ENCODE results near the gene KLF8. TPM values are rescaled to one million over a fixed set of nuclear protein-coding genes. Genes with fewer than 3 reads are reported as not detected.

The KLF8 gene
- total RNA-seq, 4 donors from 2014 or later, result 2.3 to 20.5 (median 4.3) TPM

DNA sequence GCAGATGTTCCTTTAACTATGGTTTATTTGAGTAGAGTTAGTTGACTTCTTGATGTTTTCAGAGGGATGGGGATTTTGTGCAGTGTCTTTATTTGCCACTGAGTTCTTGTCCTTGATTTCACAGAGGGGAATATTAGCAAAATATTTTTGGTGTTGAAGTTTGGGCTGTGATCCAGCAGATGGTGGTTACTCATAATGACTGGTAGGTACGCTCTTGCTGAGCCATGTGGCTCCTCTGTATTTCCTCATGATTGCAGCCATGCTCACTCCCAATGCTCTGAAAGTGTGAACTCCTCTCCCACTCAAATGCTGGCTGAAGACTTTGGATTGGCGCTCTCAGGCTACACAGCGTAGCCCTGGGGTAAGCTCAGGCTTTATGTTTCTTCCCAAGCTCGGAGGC is 77.7 kb downstream of the KLF8 start:
- intact Hi-C loops (cut with DNase I; ENCODE audit: low total_unique reads), result no loop called here
- in situ Hi-C loops (cut with MboI; ENCODE audit: low pct_ligation_motif_present in 1 of 4, low pct_unique_long_range_greater_than_20kb in 1 of 4, low sequenced_read_pairs in 3 of 4), result no loop called here
- no peak for DNase-seq
- TF ChIP-seq EP300 (IDR thresholded peaks at IDR 0.05; ENCODE audit: low read depth) (no peak), POLR2AphosphoS5 (IDR thresholded peaks at IDR 0.05) (no peak), POLR2A (IDR thresholded peaks at IDR 0.05) (no peak)
- TF ChIP-seq, protein P1, sequence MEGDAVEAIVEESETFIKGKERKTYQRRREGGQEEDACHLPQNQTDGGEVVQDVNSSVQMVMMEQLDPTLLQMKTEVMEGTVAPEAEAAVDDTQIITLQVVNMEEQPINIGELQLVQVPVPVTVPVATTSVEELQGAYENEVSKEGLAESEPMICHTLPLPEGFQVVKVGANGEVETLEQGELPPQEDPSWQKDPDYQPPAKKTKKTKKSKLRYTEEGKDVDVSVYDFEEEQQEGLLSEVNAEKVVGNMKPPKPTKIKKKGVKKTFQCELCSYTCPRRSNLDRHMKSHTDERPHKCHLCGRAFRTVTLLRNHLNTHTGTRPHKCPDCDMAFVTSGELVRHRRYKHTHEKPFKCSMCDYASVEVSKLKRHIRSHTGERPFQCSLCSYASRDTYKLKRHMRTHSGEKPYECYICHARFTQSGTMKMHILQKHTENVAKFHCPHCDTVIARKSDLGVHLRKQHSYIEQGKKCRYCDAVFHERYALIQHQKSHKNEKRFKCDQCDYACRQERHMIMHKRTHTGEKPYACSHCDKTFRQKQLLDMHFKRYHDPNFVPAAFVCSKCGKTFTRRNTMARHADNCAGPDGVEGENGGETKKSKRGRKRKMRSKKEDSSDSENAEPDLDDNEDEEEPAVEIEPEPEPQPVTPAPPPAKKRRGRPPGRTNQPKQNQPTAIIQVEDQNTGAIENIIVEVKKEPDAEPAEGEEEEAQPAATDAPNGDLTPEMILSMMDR (IDR thresholded peaks at IDR 0.05), result no peak
- Histone ChIP-seq H3K4me3 (no peak overlapping the region), H3K36me3 (no peaks in the 10 kb centered on the region), H3K27me3 (no peaks in the 10 kb centered on the region), H3K27ac (no peak overlapping the region), H3K9me3 (no peaks in the 10 kb centered on the region), H3K4me1 (no peaks in the 10 kb centered on the region)
- WGBS, 2 donors (ENCODE audit: low coverage in 1 of 2), result 58% methylated on average over 4 of the region's 4 CpGs; no CpG with 5 or more reads in 1 of the 2 donors

DNA sequence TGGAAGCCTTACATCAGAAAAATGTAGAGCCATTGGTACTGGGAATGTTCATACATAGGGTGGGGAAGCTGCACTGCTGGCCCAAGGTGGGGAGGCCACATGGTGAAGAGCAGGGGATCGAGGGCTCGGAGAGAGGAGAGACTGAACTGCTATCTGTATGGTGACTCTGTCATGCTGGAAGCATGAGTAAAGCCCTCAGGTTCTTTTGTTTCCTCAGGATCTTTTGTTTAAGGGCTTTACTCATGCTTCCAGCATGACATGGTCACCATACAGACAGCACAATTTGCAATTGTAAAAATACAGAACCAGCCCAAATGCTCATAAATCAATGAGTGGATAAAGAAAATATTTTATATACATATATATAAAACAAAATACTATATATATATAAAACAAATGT is 78.4 kb downstream of the KLF8 start:
- Histone ChIP-seq H3K4me1 (no peaks in the 10 kb centered on the region), H3K4me3 (no peak overlapping the region), H3K27me3 (no peaks in the 10 kb centered on the region), H3K27ac (no peak overlapping the region), H3K36me3 (no peaks in the 10 kb centered on the region), H3K9me3 (no peaks in the 10 kb centered on the region)
- intact Hi-C loops (cut with DNase I; ENCODE audit: low total_unique reads), result no loop called here
- TF ChIP-seq, protein P1 (IDR thresholded peaks at IDR 0.05), result no peak
- TF ChIP-seq POLR2AphosphoS5 (IDR thresholded peaks at IDR 0.05), result no peak
- in situ Hi-C loops (cut with MboI; ENCODE audit: low pct_ligation_motif_present in 1 of 4, low pct_unique_long_range_greater_than_20kb in 1 of 4, low sequenced_read_pairs in 3 of 4), result no loop called here
- WGBS, 2 donors (ENCODE audit: low coverage in 1 of 2), result 91% methylated on average over 2 of the region's 2 CpGs; no CpG with 5 or more reads in 1 of the 2 donors
- DNase-seq, result no peak

DNA sequence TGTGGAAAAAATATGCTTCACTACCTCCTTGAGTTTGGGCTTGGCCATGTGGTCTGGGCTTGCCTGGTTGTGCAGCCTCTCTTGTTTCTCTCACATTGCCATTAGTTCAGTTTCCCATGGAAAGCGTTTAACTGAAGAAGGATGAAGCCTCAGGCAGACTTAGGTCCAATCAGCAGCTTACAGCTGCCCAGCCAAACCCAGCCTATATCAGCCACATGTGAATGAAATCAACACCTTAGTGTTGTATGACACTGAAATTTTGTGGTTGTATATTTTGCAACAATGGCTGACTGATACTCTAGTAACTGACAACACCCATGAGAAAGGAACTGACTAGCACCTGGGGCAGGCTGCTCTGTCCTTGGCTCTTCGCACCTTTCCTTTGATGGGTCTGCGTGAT is 81.2 kb downstream of the KLF8 start:
- H3K4me3 ChIP-seq, result no peak overlapping the region
- TF ChIP-seq POLR2AphosphoS5 (IDR thresholded peaks at IDR 0.05), result no peak
- TF ChIP-seq, protein P1 (IDR thresholded peaks at IDR 0.05), result no peak
- no peak for TF ChIP-seq EP300 (IDR thresholded peaks at IDR 0.05; ENCODE audit: low read depth)
- no peak for TF ChIP-seq POLR2A (IDR thresholded peaks at IDR 0.05)
- DNase-seq, result no peak
- in situ Hi-C loops (cut with MboI; ENCODE audit: low pct_ligation_motif_present in 1 of 4, low pct_unique_long_range_greater_than_20kb in 1 of 4, low sequenced_read_pairs in 3 of 4) (no loop called here), intact Hi-C loops (cut with DNase I; ENCODE audit: low total_unique reads) (no loop called here)
- no peak overlapping the region for H3K27ac ChIP-seq
- H3K27me3 ChIP-seq, result no peaks in the 10 kb centered on the region
- no peaks in the 10 kb centered on the region for H3K36me3 ChIP-seq
- H3K9me3 ChIP-seq, result no peaks in the 10 kb centered on the region
- 80% methylated on average over 3 of the region's 3 CpGs; no CpG with 5 or more reads in 1 of the 2 donors for WGBS, 2 donors (ENCODE audit: low coverage in 1 of 2)
- no peaks in the 10 kb centered on the region for H3K4me1 ChIP-seq

DNA sequence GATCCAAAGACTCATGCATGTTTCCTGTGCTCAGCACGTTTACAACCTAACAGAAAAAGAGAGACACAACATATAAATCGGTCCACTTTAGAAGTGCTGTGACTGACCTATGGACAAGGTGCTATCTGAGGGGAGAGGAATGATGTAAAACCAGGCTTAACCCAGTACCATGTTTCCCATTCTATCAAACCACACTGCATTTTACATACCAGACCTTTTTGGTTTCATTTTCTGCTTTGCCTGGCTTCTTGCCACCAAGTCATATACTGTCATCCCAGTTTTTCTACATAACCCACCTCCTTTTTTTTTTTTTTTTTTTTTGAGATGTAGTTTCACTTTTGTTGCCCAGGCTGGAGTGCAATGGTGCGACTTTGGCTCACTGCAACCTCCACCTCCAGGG is 82.2 kb downstream of the KLF8 start:
- TF ChIP-seq EP300 (IDR thresholded peaks at IDR 0.05; ENCODE audit: low read depth) (no peak), POLR2AphosphoS5 (IDR thresholded peaks at IDR 0.05) (no peak), POLR2A (IDR thresholded peaks at IDR 0.05) (no peak)
- TF ChIP-seq, protein P1 (IDR thresholded peaks at IDR 0.05), result no peak
- Histone ChIP-seq H3K9me3 (no peaks in the 10 kb centered on the region), H3K4me3 (no peak overlapping the region), H3K36me3 (no peaks in the 10 kb centered on the region), H3K27ac (no peak overlapping the region), H3K27me3 (no peaks in the 10 kb centered on the region), H3K4me1 (no peaks in the 10 kb centered on the region)
- DNase-seq, result no peak
- WGBS, 2 donors (ENCODE audit: low coverage in 1 of 2), result 39% methylated on average over 3 of the region's 3 CpGs; no CpG with 5 or more reads in 1 of the 2 donors
- intact Hi-C loops (cut with DNase I; ENCODE audit: low total_unique reads), result no loop called here
- in situ Hi-C loops (cut with MboI; ENCODE audit: low pct_ligation_motif_present in 1 of 4, low pct_unique_long_range_greater_than_20kb in 1 of 4, low sequenced_read_pairs in 3 of 4), result no loop called here
